Neural progenitor cell (in vitro differentiated cells): ENCODE measurements around the gene ADCK1.

Source experiments
- CTCF ChIP-seq: fragments of 200-600 bp; sonication (generic); IDR thresholded peaks from 2 replicates; pipeline ENCODE4 v1.5.1; 2017; ENCODE audit warnings: antibody characterized with exemption, mild to moderate bottlenecking
- EZH2 ChIP-seq: fragments of 200-600 bp; sonication (generic); IDR thresholded peaks from 2 replicates; pipeline ENCODE4 v1.6.1; 2017; ENCODE audit warnings: antibody characterized with exemption, mild to moderate bottlenecking, moderate library complexity
- EZH2phosphoT487 ChIP-seq: fragments of 200-600 bp; sonication (generic); IDR thresholded peaks from 2 replicates; pipeline ENCODE4 v1.6.1; 2017; ENCODE audit warnings: antibody characterized with exemption

GRCh38 chr14:77822307-77822706 lies 22.4 kb downstream of the ADCK1 start:
- no peak for TF ChIP-seq CTCF
- TF ChIP-seq EZH2phosphoT487: no peak
- TF ChIP-seq EZH2: no peak
